Left forelimb (tissue), 1 donor: ENCODE measurements around the gene LY9.

Experiments
- DNase-seq: peaks from one replicate; pipeline ENCODE4 v3.0.0-alpha.2; 2018; ENCODE audit warnings: low spot score

Gene LY9

DNA sequence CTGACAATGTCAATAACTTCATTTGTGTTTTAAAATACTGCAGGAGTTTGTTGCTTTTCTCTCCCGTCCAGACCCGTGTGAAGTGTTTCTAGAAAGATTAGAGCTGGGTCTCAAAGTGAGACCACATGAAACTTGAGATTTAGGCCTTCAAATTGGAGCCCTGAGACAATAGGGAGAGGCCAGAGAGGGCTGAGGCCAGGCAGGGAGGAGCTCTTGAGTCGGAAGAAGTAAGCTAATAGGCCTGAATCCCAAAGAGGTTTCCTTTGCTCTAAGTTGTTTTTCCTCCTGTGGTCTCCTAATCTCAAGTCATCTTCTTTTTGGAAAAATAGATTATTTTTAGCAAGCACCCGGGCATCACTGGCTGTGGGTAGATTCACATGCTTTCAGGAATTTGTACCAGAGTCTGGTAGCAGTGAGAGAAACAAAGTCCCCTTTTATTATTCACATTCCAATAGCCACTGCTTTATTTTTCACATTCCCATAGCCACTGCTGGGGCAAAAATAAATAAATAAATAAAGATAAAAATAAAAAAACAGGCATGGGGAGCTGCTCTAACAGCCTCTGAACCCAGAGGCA lies 41.1 kb downstream of the LY9 start:
- DNase-seq, result no peak

DNA sequence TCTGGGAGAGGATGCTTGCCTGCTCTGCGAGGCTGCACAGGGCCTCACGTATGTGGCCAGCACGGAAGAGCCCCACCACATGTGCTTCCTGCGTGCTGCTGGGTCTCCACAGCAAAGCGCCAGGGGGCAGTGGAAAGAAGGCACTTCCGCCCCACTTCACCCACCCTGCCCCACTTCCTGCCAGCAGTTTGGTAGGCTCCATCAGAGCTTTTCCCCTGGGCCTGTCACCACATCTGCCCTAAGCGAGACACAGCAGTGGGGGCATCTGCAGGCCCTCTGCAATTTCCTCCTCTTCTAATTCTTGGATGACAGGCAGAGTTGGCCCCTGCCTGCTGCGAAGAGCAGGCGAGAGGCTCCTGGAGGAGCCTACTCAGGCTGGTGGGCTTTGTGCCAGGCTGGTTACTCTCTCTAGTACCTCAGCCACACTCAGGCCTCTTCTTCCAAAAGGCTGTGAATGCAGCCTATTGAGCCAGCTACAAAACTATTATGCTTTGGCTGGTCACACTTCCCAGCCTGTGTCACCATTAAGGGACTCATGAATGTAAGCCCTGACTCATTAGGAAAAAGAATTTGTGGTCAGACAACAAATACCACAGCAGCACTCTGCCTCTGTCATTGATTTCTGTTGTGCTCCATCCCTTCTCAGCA lies 41.7 kb downstream of the LY9 start:
- DNase-seq, result no peak

GRCh38 chr1:160838888-160839287 lies 42.9 kb downstream of the LY9 start:
- DNase-seq, result no peak

DNA sequence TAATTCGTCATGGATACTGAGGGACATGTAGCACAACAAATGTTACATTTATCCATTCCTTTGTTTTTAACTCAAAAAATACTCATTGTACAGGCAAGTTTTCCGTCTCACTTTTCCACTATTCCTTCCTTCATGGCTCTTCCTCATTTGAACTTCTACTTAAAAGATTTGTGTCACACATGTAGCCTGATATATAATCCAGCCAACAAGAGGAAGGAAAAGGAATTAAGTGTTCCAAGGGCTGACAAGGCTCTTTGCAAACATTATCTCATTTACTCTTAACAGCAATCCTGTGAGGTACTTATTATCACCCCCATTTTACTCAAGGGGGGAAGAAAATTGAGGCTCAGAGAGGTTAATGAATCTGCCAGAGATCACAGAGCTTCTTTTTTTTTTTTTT lies 43.8 kb downstream of the LY9 start:
- DNase-seq, result no peak

GRCh38 chr1:160841079-160841478 lies 45.1 kb downstream of the LY9 start:
- DNase-seq, result no peak

GRCh38 chr1:160844447-160845232 lies 48.7 kb downstream of the LY9 start:
- DNase-seq, result no peak

GRCh38 chr1:160846281-160846680 lies 50.3 kb downstream of the LY9 start:
- no peak for DNase-seq

- DNase-seq, result no peak
Measured at GRCh38 chr1:160850541-160850940, 54.6 kb downstream of the LY9 start.

- DNase-seq, result no peak
Measured at GRCh38 chr1:160850993-160851392, 55.0 kb downstream of the LY9 start.

- no peak for DNase-seq
Measured at GRCh38 chr1:160853014-160853413, 57.0 kb downstream of the LY9 start.

DNA sequence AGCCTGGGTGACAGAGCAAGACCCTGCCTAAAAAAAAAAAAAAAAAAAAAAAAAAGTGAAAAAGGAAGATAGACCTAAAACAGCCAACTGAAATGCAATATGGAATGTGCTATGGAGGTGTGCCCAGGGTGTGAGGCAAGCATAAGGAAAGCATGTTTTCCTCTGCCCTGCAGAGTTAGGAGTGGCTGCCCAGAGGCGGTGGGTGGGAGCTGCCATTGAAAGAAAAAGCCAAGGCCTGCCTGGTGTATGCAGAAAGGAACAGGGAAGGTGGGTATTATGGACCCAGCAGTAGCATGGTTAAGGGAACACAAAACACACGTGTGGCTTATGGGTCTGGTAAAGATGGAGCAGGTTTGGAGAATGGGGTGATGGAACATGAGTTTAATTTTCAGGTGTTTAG lies 57.8 kb downstream of the LY9 start:
- DNase-seq, result no peak

DNA sequence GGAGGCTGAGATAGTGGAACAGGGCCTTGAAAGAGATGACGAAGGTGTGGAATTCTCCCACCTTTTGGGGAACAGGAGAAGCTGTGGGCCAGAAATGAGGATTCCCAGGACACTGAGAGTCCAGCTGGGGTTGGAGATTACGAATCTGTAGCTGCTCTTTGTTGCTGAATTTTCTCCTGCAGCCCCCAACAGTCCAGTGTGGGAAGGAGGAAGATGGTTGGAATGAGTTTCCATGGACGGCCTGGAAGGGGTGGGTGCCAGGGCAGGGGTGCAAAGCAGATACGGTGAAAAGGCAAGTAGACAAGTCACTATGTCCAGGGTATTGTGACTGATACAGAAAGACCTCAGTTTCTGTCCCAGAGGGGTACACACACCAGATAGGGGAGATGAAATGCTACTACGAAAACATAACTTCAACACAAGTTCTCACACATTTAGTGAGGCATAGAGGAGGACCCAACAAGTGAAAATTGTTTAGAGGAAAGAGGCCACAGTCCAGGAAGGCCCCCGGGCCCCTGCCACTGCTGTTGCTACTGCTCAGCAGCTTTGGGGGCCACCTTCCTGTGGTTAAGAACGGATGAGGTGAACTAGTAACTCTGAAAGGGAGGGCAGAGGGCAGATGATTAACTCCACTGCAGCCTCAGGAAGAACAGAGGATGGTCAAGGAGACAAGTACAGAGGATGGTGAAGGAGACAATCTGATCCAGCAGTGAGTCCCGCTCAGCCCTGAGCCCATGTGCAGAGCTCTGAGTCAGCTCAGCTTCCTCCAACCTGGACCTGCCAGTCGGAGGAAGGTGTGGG lies 59.4 kb downstream of the LY9 start:
- DNase-seq, result no peak

DNA sequence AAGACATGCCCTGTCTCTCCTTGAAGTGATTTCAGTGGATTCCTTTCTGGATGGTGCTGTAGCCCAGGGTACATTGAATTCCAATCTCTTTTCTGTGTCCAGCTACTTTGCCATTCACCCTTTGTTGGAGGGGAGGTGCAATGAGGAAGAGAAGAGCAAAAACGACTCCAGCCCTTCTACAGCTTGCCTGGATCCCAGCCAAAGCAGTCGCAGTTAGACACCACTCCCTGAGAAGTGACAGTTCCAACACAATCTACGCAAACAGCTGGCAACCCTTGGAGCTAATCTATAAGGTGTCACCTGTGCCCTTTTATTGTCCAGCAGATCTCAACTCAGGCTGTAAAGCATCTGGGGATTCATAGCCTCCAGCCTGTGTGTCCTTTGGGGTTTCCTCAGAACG lies 62.1 kb downstream of the LY9 start:
- DNase-seq, result no peak

DNA sequence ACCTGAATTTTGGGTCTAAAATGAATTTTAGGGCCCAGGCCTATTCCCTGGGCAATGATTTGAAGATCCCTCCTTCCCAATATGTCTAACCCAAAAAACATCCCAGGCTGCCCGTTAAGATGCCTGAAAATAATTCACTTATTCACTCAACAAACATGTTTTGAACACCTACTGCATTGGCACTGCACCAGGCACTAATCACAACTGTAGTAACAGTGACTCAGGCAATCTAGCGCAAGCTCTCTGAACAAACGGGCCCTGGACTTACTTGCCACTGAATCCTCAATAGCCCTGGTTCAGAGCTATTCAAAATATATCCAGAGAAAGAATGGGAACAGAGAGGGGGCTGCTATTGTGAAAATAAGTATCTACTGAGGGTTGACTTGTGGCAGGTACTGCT lies 62.5 kb downstream of the LY9 start:
- no peak for DNase-seq

- no peak for DNase-seq
Measured at GRCh38 chr1:160859166-160859565, 63.2 kb downstream of the LY9 start.

DNA sequence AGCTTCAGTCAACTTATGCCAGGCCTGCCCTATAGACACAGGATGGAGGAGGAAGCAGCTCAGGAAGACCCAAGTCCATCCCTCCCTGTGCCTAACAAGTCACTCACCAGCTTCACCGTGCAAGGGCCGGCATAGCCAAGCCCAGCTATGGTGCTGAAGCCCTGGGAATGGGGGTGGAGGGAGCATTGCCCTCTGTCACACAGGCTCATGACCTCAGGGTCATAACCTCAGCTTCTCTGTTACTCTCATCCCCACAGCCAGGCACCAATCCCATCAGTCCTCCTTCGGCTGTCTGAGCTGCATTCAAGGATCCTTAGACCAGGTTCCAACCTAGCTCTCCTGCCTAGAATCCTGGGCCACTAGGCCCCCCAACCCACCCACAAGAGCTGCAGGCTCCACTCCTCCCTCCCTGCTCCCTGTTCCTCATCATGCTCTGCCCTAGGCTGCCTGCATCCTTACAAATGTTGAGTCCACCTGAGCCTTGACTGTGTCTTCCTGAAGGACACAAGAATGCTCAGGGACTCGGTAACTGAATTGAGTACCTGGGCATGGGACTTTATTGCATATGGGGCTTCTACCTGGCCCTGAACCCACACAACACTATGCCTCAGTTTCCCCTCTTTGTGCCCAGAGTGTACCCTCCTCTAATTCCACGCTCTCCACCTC lies 65.0 kb downstream of the LY9 start:
- no peak for DNase-seq

- DNase-seq, result no peak
Measured at GRCh38 chr1:160862203-160863060, 66.5 kb downstream of the LY9 start, which contains the start of gene CD244. CD244 (minus strand) TSS chr1:160862887; CDS start chr1:160862677, 210 bp downstream.

DNA sequence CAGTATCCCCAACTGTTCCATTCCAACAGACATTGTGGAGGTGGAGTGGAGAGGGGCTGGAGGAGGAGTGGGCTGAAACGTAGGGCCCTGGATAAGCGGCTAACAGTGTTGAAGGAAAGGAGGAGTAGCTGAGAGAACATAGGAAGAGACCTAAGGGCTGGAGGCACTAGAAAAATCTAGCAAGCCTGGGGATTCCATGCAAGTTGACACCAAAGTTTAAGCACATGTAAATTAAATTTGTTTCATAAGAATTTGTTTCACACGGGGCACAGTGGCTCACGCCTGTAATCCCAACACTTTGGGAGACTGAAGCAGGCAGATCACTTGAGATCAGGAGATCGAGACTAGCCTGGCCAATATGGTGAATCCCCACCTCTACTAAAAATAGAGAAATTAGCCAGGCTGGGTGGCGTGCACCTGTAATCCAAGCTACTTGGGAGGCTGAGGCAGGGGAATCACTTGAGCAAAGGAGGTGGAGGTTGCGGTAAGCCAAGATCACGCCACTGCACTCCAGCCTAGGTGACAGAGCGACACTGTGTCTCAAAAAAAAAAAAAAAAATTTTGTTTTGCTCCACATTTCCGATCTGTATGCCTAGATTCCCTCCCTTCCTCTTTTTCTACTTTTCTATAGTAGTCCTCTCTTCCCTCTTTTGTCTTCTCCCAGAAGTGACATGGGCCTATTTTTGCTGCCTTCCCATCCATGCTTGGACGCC lies 67.2 kb downstream of the LY9 start:
- no peak for DNase-seq

DNA sequence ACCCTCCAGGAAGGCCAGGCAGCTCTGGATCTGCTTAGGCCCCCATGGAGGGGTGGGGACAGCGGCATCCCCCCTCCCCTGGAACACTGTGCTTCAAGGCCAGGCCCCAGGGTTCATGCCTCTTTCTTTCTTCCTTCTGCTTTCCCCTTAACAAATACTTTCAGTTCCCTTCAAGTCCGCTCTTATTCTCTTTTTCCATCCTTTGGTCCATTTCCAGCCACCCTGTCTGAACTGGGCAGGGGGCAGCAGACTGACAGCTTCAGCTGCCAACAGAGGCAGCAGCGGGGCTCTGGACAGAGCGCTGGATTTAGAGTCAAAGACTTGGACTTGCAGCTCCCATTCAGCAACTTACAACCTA lies 67.8 kb downstream of the LY9 start:
- no peak for DNase-seq

DNA sequence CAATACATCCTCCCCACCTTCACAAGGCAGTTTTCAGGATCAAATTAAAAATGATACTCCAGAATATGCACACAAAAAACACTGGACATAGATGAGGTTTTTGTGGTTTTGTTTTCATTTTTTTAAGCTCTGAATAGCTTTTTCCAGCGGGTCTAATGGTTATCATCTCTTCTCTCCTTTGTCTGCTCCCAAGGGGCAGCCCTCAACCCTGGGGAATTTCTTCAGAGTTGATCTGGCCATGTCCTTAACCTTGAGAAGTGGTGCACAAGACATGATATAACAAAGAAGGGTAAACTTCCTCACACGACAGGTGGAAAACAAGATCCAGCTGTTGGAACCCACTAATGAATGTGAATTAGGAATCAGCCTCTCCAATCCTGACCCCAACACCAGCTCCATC lies 68.2 kb downstream of the LY9 start:
- no peak for DNase-seq
